Kidney epithelial cell (primary cell): Measurements from ENCODE around the gene ABCG5. TPM values are rescaled to one million over a fixed set of nuclear protein-coding genes. Genes with fewer than 3 reads are reported as not detected.

Experiments used
- DNase-seq: peaks from one replicate; pipeline ENCODE4 v3.0.0-alpha.2; 2010; ENCODE audit warnings: low read depth
- H3K27me3 ChIP-seq: 2 replicates; pipeline ENCODE4 v1.6.0; 2011; ENCODE audit warnings: low read length; ENCODE audit not compliant: control insufficient read depth, insufficient read depth
- H3K36me3 ChIP-seq: 2 replicates; pipeline ENCODE4 v1.5.1; 2011; ENCODE audit warnings: low read length; ENCODE audit not compliant: control insufficient read depth, insufficient read depth
- H3K4me3 ChIP-seq: 2 replicates; pipeline ENCODE4 v1.5.1; 2011; ENCODE audit warnings: low read depth, mild to moderate bottlenecking, control low read depth, low read length
- CTCF ChIP-seq: IDR thresholded peaks from 2 replicates; pipeline ENCODE4 v1.5.1; 2011; ENCODE audit warnings: mild to moderate bottlenecking, moderate library complexity, low read length, control low read depth, inconsistent platforms; ENCODE audit not compliant: insufficient read depth, poor library complexity, severe bottlenecking
- total RNA-seq: library from RNA; depleted of rRNA; stranded (reverse); fragments of >200 nt; gene quantifications from 2 replicates; pipeline ENCODE4 v1.2.3, GENCODE V29; 2015

Gene ABCG5
- total RNA-seq, 1 donor from 2014 or later: not detected

DNA sequence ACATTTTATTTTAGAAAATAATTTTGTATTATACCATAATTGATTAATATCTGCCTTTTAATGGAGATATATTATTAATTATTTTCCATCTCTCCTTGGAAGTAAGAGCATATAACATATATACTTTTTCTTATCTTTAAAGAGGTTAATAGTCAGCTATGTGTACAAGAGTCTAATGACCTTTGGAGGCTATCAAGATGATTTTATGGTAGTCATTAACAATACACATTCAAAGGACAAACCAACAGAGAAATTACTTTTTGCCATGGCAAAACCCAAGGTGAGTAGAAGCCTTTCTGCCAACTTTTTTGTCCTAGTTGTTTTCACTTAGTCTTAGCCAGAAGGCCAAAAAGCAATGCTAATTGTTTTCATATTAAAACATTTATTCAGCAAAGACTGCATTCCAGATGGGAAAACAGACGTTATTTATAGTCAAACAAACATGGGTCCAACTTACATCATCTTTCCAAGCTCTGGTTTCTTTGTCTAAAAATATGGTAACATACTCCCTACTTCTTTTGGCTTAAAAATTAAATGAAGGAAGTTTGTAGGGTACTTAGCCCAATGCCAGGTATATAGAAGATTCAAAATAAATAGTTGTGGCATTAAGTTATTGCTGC lies 74.4 kb downstream of the ABCG5 start:
- Histone ChIP-seq H3K36me3 (no peaks in the 10 kb centered on the region), H3K27me3 (no peaks in the 10 kb centered on the region), H3K4me3 (no peak overlapping the region)
- TF ChIP-seq CTCF: no peak
- DNase-seq: no peak

DNA sequence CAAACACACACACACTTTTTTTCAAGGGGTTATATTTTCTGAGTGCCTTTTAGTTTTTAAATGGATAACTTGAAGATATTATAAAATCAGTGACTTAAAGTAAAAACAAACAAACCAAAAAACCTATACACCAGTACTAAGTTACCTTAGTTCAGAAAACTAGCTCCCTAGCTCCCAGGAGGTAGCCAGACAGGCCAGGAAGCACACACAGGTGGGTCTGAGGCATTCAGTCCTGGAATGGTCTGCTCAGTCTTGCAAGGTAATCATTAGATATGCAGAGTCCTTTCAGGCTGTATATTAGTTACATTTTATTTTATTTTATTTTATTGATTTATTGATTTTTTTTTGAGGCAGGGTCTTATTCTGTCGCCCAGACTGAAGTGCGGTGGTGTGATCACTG lies 75.5 kb downstream of the ABCG5 start:
- Histone ChIP-seq H3K36me3 (no peaks in the 10 kb centered on the region), H3K4me3 (no peak overlapping the region), H3K27me3 (no peaks in the 10 kb centered on the region)
- no peak for TF ChIP-seq CTCF
- DNase-seq: no peak

Other genes starting within 250 kb of the ABCG5 start
- gene THADA, start 242.8 kb downstream of the ABCG5 start, total RNA-seq: 17.7 and 21.5 TPM in 2 replicates
- 2.1 and 2.3 TPM in 2 replicates for gene PLEKHH2, start 201.6 kb downstream of the ABCG5 start, total RNA-seq
- gene C1GALT1C1L, start 162.4 kb downstream of the ABCG5 start, total RNA-seq: 1.1 and 1.2 TPM in 2 replicates
- 21.3 and 34.5 TPM in 2 replicates for gene DYNC2LI1, start 64.8 kb downstream of the ABCG5 start, total RNA-seq
- not detected in 2 replicates for gene ABCG8, start 132 bp upstream of the ABCG5 start, total RNA-seq
- gene LRPPRC, start 157.2 kb upstream of the ABCG5 start, total RNA-seq: 87.6 and 92.8 TPM in 2 replicates